Stimulated activated naive CD8-positive, alpha-beta T cell treated with anti-CD3 and anti-CD28 coated beads, Interleukin-15, Interleukin-2, amounts not matched to agents 100 U/mL and 50 U/mL, for 24 hours (primary cell): ENCODE results near the gene DKC1.
"Not testable (repeated sequence)": the region's sequence is repeated elsewhere in the genome, so short reads cannot be mapped to it uniquely, and the experiment has no call there.

Experiments
- ATAC-seq: fragments of 150-1000 bp; cut with Tn5 transposase; one replicate; pipeline ENCODE4 v1.10.0; 2021
- DNase-seq: peaks from one replicate; pipeline ENCODE4 v3.0.0; 2021

DKC1 gene

GRCh38 chrX:154819771-154820341 lies 57.2 kb downstream of the DKC1 start:
- ATAC-seq (no peak), DNase-seq (no peak)

DNA sequence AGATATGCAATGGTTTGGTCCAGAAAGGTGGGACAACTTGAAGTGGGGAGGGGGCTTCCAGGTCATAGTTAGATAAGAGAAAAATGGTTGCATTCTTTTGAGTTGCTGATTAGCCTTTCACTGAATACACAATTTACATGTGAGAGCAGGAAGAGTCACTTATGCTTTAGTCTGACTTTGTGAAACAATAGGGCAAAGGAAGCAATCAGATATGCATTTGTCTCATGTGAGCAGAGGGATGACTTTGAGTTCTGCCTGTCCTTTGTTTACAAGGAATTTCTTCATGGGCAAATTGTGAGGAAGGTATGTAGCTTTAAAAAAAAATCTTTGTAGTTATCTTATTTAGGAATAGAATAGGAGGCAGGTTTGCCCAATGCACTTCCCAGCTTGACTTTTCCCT lies 58.9 kb downstream of the DKC1 start:
- no peak for ATAC-seq
- no peak for DNase-seq

DNA sequence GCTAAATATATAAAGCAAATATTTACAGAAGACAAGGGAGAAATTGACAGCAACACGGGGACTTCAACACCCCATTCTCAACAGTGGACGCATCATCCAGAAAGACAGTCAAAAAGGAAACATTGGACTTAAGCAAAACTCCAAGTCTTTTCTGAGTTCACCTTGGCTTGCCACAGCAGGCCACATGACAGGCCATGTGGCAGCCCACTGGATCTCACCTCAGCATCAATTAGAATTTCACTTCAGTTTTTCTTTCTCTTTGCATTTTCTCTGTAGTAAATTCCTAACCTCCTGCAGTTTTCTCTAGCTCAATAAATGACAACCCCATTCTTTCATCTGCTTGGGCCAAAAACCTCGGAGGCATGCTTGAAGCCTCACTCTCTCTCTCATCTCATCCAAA lies 59.4 kb downstream of the DKC1 start:
- ATAC-seq: no peak
- no peak for DNase-seq

GRCh38 chrX:154824638-154825037 lies 62.0 kb downstream of the DKC1 start:
- no peak for DNase-seq
- ATAC-seq: no peak

DNA sequence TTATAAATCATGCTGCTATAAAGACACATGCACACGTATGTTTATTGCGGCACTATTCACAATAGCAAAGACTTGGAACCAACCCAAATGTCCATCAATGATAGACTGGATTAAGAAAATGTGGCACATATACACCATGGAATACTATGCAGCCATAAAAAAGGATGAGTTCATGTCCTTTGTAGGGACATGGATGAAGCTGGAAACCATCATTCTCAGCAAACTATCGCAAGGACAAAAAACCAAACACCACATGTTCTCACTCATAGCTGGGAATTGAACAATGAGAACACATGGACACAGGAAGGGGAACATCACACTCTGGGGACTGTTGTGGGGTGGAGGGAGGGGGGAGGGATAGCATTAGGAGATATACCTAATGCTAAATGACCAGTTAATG lies 62.9 kb downstream of the DKC1 start:
- ATAC-seq, DNase-seq: not testable (repeated sequence)
